ENCODE results near the gene ZC2HC1B. TPM values are rescaled to one million over a fixed set of nuclear protein-coding genes. Genes with fewer than 3 reads are reported as not detected.

ZC2HC1B gene
- total and polyA plus RNA-seq, 2 of the 8 experiments (the other 6 are each of a cell fraction or from before 2014, with no cell fraction given), result not detected

DNA sequence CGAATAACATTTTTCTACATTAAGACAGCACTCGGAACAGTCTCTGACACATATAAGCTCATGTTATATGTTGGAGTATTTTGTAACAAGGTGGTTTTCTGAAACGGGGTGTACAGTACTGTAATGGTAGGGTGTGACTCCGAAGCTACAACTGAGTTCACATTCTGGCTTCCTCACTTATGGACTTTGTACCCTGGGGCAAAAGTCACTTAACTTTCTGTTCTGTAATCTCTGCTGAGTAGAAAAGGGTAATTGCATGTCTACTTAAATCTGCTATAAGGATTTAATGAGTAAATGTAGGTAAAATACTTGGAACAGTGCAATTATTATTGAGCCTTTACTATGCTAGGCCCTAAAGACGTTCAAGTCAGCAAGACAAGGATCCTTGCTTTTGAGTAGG, 25.9 kb upstream of the ZC2HC1B start:
- no peak for TF ChIP-seq CHD2 (IDR thresholded peaks at IDR 0.05; ENCODE audit: low read length)
- TF ChIP-seq SP2 (IDR thresholded peaks at IDR 0.05; ENCODE audit: low read length), result no peak
- no peak for TF ChIP-seq CBX5 (IDR thresholded peaks at IDR 0.05; ENCODE audit: low read depth, low read length)
- no peak for TF ChIP-seq CREB1 (IDR thresholded peaks at IDR 0.05)
- no peak for TF ChIP-seq RXRA (IDR thresholded peaks at IDR 0.05; ENCODE audit: insufficient read depth, low read depth, low read length)
- TF ChIP-seq GABPA (IDR thresholded peaks at IDR 0.05; ENCODE audit: borderline replicate concordance, insufficient read depth, low read length), result no peak
- no peak for TF ChIP-seq KDM4A (IDR thresholded peaks at IDR 0.05; ENCODE audit: low read depth, low read length, severe bottlenecking)
- no peak for TF ChIP-seq SP4 (IDR thresholded peaks at IDR 0.05; ENCODE audit: low read length)
- no peak for TF ChIP-seq POLR2AphosphoS5 (IDR thresholded peaks at IDR 0.05; ENCODE audit: low read depth, low read length)
- TF ChIP-seq MAFK (IDR thresholded peaks at IDR 0.05; ENCODE audit: low read depth, low read length), result no peak
- no peak for TF ChIP-seq TCF12 (IDR thresholded peaks at IDR 0.05; ENCODE audit: low read depth, low read length)
- no peak for TF ChIP-seq JUN (IDR thresholded peaks at IDR 0.05; ENCODE audit: low read depth, low read length)
- no peak for TF ChIP-seq KDM1A (IDR thresholded peaks at IDR 0.05; ENCODE audit: borderline replicate concordance, low read length)
- TF ChIP-seq EZH2 (IDR thresholded peaks at IDR 0.05; ENCODE audit: low read depth, low read length, severe bottlenecking), result no peak
- no peak overlapping the region for H2BK15ac ChIP-seq (ENCODE audit: low read length)
- 0 out of 7 replicates have a peak, but pooled peaks cover 0 to 2% (median 0%) of the 10 kb centered on the region in 4 experiments for H3K4me1 ChIP-seq (replicated peaks in 1 of 4; ENCODE audit: control insufficient read depth in 3 of 4, insufficient read depth in 4 of 4, low read length in 3 of 4)
- H2BK20ac ChIP-seq (ENCODE audit: low read length), result no peak overlapping the region
- H2BK120ac ChIP-seq (replicated peaks; ENCODE audit: low read depth, low read length), result no peak overlapping the region
- H4K5ac ChIP-seq (ENCODE audit: insufficient read length, low read depth, low read length), result no peak overlapping the region
- no peaks in the 10 kb centered on the region for H3K9me3 ChIP-seq (ENCODE audit: insufficient read depth in 2 of 2, low read depth in 1 of 2, low read length in 1 of 2)
- no peak overlapping the region for H3K27ac ChIP-seq (ENCODE audit: low read depth, low read length)
- H3K56ac ChIP-seq (replicated peaks; ENCODE audit: insufficient read length, low read depth, low read length), result no peak overlapping the region
- no peaks in the 10 kb centered on the region for H3K23me2 ChIP-seq (ENCODE audit: low read depth, low read length)
- H2BK5ac ChIP-seq (ENCODE audit: low read depth, low read length), result no peak overlapping the region
- H3K36me3 ChIP-seq (ENCODE audit: control insufficient read depth in 2 of 4, insufficient read depth in 4 of 4, low read length in 3 of 4), result no peaks in the 10 kb centered on the region
- no peak overlapping the region for H3K23ac ChIP-seq (ENCODE audit: insufficient read length)
- H3K79me1 ChIP-seq (ENCODE audit: low read depth, low read length), result no peaks in the 10 kb centered on the region
- no peak overlapping the region for H3K9ac ChIP-seq (replicated peaks in 1 of 4; ENCODE audit: extremely low read depth in 1 of 4, low read depth in 3 of 4, low read length in 3 of 4)
- no peaks in the 10 kb centered on the region for H4K20me1 ChIP-seq (replicated peaks in 1 of 2; ENCODE audit: control insufficient read depth in 1 of 2, insufficient read depth in 2 of 2, low read length in 2 of 2)
- H3K4me2 ChIP-seq (ENCODE audit: insufficient read depth in 1 of 2, low read depth in 2 of 2, low read length in 2 of 2), result no peak overlapping the region
- no peak overlapping the region for H2AFZ ChIP-seq (ENCODE audit: low read length)
- H3K14ac ChIP-seq (ENCODE audit: insufficient read length), result no peak overlapping the region
- no peak overlapping the region for H3K4me3 ChIP-seq (ENCODE audit: extremely low read depth in 1 of 4, insufficient read depth in 2 of 4, low read depth in 3 of 4, low read length in 4 of 4)
- ChIA-PET POLR2A (ENCODE audit: partially characterized antibody) (interaction anchor here (1.2 to 1.5 kb wide), 2 partner anchors 10 to 12 kb away, joined by 3 read pairs; no protein-coding TSS in a partner anchor), CTCF (ENCODE audit: partially characterized antibody) (interaction anchor here (1.1 kb wide), 1 partner anchor 74 kb away, joined by 3 read pairs; no protein-coding TSS in a partner anchor)
- H3K4ac ChIP-seq (replicated peaks; ENCODE audit: insufficient read length, low read depth, low read length), result no peak overlapping the region
- H3K18ac ChIP-seq (ENCODE audit: extremely low read depth, low read length), result no peak overlapping the region
- peaks cover 0 to 2% of the 10 kb centered on the region in 2 experiments; a peak in 2 of 4 replicates for H3K79me2 ChIP-seq (ENCODE audit: control insufficient read depth in 1 of 2, insufficient read depth in 2 of 2, low read length in 2 of 2)
- 90% methylated on average over 5 of the region's 5 CpGs; no CpG with 5 or more reads in 1 of the 2 experiments for WGBS, 2 experiments (ENCODE audit: extremely low coverage in 1 of 2, insufficient coverage in 1 of 2, insufficient read length in 1 of 2, insufficient replicate concordance in 2 of 2, low coverage in 1 of 2, low lambda C conversion rate in 2 of 2, missing lambda C conversion rate in 1 of 2)
- no peak overlapping the region for H4K91ac ChIP-seq (replicated peaks; ENCODE audit: insufficient read length, low read length)
- H2AK5ac ChIP-seq (ENCODE audit: low read depth, low read length), result no peak overlapping the region
- no peak overlapping the region for H2BK12ac ChIP-seq (ENCODE audit: low read depth, low read length)
- FAIRE-seq (no peak), DNase-seq (ENCODE audit: low read depth in 1 of 2, low spot score in 2 of 2) (no peak)
- no peak overlapping the region for H4K8ac ChIP-seq (ENCODE audit: extremely low read depth, insufficient read depth, low read length)
- H3K27me3 ChIP-seq (replicated peaks in 1 of 4; ENCODE audit: control insufficient read depth in 3 of 4, extremely low read depth in 1 of 4, insufficient read depth in 3 of 4, low read length in 3 of 4), result no peaks in the 10 kb centered on the region; a peak in 1 of 7 replicates
